Calu3 (cell line): ENCODE data around the gene VDR. TPM values are rescaled to one million over a fixed set of nuclear protein-coding genes. Genes with fewer than 3 reads are reported as not detected.

ENCODE experiments used
- BruUV-seq: library from RNA; stranded (reverse); fragments of 400-500 nt; replicated peaks from 2 replicates; lab custom pipeline; 2021; lab: Mats Ljungman, UMichigan
- CTCF ChIA-PET: fragments of 300-600 bp; sonication (Branson Sonifier 250); formaldehyde crosslinking; loops from one replicate; lab custom pipeline; 2022; ENCODE audit warnings: antibody characterized with exemption; lab: Charles Lee
- DNase-seq: peaks from one replicate; pipeline ENCODE4 v3.0.0; 2022
- H3K27ac Mint-ChIP-seq: one replicate; pipeline ENCODE4 v1.8.0; 2022; ENCODE audit warnings: mixed read lengths; ENCODE audit not compliant: unreplicated experiment
- H3K27me3 Mint-ChIP-seq: one replicate; pipeline ENCODE4 v1.8.0; 2022; ENCODE audit warnings: mixed read lengths; ENCODE audit not compliant: unreplicated experiment
- H3K36me3 Mint-ChIP-seq: one replicate; pipeline ENCODE4 v1.8.0; 2022; ENCODE audit warnings: mild to moderate bottlenecking, moderate library complexity, mixed read lengths; ENCODE audit not compliant: insufficient read depth, unreplicated experiment
- H3K4me1 Mint-ChIP-seq: one replicate; pipeline ENCODE4 v1.8.0; 2022; ENCODE audit warnings: mild to moderate bottlenecking, low read depth, mixed read lengths; ENCODE audit not compliant: unreplicated experiment
- H3K4me3 Mint-ChIP-seq: one replicate; pipeline ENCODE4 v1.8.0; 2022; ENCODE audit warnings: mild to moderate bottlenecking, low read depth, moderate library complexity, mixed read lengths; ENCODE audit not compliant: unreplicated experiment
- H3K9me3 Mint-ChIP-seq: one replicate; pipeline ENCODE4 v1.8.0; 2022; ENCODE audit warnings: low read depth, mixed read lengths; ENCODE audit not compliant: unreplicated experiment
- CTCF ChIP-seq: fragments of 200-600 bp; IDR thresholded peaks from one replicate; pipeline ENCODE4 v1.8.0; 2022; ENCODE audit warnings: antibody characterized with exemption; ENCODE audit not compliant: unreplicated experiment
- intact Hi-C: fragments of 100-400 bp; cut with micrococcal nuclease; formaldehyde crosslinking; loops from one replicate; pipeline ENCODE4 v1.10.0; 2022; ENCODE audit not compliant: unreplicated experiment
- total RNA-seq: library from RNA; stranded (reverse); gene quantifications from 2 replicates; pipeline ENCODE4 v1.2.3, GENCODE V29; 2022

Gene VDR
- total RNA-seq, 1 experiment from 2014 or later: 10.1 TPM

DNA sequence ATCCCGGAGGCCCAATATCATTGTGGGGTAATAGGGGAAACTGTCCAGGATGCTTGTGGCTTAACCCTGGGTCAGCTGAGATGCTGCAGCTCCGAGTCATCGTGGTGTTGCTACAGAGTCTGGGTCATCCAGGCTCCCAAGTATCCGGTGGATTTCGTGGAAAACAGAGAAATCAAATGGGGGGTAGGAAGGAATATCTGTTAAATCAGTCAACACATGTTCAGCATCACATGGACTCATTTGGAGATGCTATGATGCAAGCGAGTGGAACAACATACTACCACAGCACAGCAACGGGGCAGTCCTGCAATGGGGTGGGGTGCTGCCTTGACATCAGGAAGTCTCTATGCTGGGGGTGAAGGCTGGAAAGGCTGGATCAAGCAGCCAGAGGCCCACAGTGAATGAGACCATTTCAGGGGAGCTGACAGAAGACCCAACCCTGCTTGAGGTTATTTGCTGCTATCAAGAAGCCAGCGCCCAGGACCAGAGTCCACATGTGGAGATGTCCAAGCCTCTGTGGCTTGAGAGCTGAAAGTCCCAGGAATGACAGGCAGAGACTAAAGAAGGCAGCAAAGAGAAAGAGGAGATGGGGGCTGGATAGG is 22.9 kb downstream of the VDR start:
- no peak overlapping the region for H3K27ac Mint-ChIP-seq
- peaks cover 24% of the 10 kb centered on the region for H3K4me1 Mint-ChIP-seq
- no TSS peak for BruUV-seq
- no peak for TF ChIP-seq CTCF
- H3K4me3 Mint-ChIP-seq: no peak overlapping the region
- no peaks in the 10 kb centered on the region for H3K9me3 Mint-ChIP-seq
- intact Hi-C loops: no loop called here
- H3K27me3 Mint-ChIP-seq: no peaks in the 10 kb centered on the region
- DNase-seq: no peak
- peaks cover 5% of the 10 kb centered on the region for H3K36me3 Mint-ChIP-seq
- CTCF ChIA-PET: no interaction called here

DNA sequence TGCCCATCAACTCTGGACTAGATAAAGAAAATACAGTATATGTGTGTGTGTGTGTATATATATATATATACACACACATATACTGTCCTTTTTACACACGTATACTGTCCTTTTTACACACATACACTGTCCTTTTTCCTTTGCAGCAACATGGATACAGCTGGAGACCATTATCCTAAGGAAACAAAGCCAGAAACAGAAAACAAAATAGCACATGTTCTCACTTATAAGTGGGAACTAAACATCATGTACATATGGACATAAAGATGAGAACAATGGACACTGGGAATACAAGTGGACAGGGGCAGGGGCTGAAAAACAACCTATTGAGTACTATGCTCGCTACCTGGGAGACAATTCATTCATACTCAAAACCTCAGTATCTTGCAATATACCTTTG is 23.7 kb downstream of the VDR start:
- no peak overlapping the region for H3K27ac Mint-ChIP-seq
- intact Hi-C loops: no loop called here
- no peaks in the 10 kb centered on the region for H3K9me3 Mint-ChIP-seq
- DNase-seq: no peak
- CTCF ChIA-PET: no interaction called here
- H3K36me3 Mint-ChIP-seq: peaks cover 5% of the 10 kb centered on the region
- no peak for TF ChIP-seq CTCF
- no peak overlapping the region for H3K4me3 Mint-ChIP-seq
- H3K27me3 Mint-ChIP-seq: no peaks in the 10 kb centered on the region
- peaks cover 24% of the 10 kb centered on the region for H3K4me1 Mint-ChIP-seq
- BruUV-seq: no TSS peak

- CTCF ChIA-PET: no interaction called here
- intact Hi-C loops: no loop called here
- Mint-ChIP-seq H3K4me3 (no peak overlapping the region), H3K27ac (no peak overlapping the region), H3K9me3 (no peaks in the 10 kb centered on the region), H3K27me3 (no peaks in the 10 kb centered on the region), H3K36me3 (peaks cover 5% of the 10 kb centered on the region), H3K4me1 (peaks cover 24% of the 10 kb centered on the region)
- no peak for TF ChIP-seq CTCF
- no TSS peak for BruUV-seq
- DNase-seq: no peak
Measured at GRCh38 chr12:47878918-47879481, 25.8 kb downstream of the VDR start.

GRCh38 chr12:47878293-47878917 is 26.4 kb downstream of the VDR start:
- H3K4me3 Mint-ChIP-seq: no peak overlapping the region
- no peak for DNase-seq
- no peak for TF ChIP-seq CTCF
- H3K27ac Mint-ChIP-seq: no peak overlapping the region
- H3K4me1 Mint-ChIP-seq: peaks cover 23% of the 10 kb centered on the region
- CTCF ChIA-PET: no interaction called here
- BruUV-seq: no TSS peak
- H3K36me3 Mint-ChIP-seq: peaks cover 5% of the 10 kb centered on the region
- H3K9me3 Mint-ChIP-seq: no peaks in the 10 kb centered on the region
- H3K27me3 Mint-ChIP-seq: no peaks in the 10 kb centered on the region
- intact Hi-C loops: no loop called here
